ENCODE results near the gene ZBTB39.

ZBTB39 gene

DNA sequence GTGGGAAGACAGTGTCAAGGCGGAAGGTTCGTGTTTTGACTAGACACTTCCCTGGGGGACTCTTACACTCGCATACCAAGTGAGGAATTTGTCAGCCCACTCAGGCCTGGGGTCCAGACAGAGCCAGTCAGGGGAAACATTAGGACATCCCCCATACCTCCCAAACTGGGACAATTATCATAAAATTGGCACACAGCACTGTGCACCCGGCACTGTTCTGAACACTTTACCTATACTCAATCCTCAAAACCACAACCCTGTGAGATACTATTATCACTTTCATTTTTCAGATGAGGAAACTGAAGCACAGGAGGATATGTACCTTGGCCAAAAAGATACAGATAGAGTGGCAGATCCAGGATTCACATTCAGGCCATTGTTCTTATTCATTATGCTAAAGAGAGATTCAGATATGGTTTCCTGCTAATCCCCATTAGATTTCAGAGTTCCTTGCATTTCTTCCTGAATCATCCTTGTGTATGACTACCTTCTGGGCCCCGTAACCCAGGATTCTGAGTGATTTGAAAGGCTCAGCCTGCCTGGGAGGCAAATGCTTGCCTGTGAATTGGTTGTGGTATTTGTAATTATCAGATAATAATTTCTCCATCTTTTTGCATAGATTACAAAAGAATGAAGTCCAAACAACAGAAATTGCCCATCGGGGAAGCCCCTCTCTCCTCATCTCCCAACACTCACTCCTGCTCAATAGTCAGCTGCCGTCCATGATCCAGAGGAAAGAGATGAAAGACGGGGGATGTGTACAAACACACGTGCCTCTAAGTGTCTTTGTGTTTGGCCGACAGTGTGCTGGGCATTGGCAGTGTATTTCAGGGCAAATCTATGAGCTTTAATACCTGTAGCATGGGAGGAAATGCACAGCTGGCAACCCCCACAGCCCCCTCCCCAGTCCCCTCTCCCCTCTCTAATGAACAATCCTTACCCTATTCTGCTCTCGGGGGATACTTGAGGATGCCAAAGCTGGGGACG is 5.4 kb upstream of the ZBTB39 start:
- TF ChIP-seq, protein P1, sequence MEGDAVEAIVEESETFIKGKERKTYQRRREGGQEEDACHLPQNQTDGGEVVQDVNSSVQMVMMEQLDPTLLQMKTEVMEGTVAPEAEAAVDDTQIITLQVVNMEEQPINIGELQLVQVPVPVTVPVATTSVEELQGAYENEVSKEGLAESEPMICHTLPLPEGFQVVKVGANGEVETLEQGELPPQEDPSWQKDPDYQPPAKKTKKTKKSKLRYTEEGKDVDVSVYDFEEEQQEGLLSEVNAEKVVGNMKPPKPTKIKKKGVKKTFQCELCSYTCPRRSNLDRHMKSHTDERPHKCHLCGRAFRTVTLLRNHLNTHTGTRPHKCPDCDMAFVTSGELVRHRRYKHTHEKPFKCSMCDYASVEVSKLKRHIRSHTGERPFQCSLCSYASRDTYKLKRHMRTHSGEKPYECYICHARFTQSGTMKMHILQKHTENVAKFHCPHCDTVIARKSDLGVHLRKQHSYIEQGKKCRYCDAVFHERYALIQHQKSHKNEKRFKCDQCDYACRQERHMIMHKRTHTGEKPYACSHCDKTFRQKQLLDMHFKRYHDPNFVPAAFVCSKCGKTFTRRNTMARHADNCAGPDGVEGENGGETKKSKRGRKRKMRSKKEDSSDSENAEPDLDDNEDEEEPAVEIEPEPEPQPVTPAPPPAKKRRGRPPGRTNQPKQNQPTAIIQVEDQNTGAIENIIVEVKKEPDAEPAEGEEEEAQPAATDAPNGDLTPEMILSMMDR (IDR thresholded peaks at IDR 0.05) = no peak

DNA sequence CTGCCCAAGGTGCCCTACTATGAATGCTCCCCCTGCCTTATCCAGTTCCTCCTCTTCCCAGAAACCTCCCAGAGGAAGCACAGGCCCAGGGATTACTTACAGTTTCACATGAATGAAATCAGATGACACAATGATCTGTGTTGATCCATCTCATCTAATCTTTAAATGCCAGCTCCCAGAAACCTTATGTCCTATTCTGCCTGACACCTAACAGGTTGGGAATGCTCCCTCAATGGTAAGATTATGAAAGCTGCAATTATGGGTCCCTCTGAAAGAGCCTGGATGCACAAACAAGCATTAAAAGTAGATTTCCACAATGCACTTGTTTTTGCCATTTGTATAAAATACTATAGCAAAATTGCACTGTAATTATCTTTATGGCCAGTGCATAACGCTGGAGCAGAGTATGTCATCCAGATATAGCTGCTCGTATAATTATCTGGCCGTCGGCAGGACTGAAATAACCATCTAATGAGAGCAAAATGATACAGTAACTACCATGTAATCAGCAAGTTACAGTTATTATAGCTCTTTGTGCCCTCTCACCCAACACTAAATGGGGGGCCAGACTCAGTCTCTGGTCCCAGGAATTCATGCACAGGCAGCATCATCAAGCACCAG is 4.4 kb upstream of the ZBTB39 start:
- TF ChIP-seq, protein P1 (IDR thresholded peaks at IDR 0.05) = no peak

DNA sequence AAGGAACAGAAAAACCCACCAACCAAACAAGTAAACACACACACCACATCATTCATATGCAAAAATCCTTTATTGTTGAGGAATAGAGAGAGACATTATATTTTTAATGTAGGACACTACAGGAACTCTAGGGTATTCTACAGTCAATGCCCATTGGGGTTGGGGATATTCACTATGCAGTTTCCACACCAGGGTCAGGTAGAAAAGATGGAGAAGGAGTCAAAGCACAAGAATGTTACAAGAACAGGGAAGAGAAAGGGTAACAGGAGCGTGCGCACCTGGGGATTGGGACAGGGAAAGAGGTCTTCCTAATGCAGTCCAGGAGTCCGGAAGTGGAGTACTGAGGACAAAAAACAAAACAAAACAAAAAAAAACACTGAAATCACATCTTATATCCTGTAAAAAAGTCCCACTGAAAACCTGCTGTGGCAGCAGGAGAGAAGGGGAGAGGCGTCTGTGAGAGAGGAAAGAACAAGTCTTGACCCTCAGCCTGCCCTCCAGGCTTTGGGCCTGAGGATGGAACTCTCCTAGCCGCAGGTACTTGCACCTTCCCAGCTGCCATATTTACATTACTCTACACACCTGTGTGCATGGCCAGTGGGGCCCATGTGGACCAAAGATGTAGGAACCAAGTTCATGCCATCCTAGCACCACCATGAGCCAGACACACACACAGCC is 3.7 kb upstream of the ZBTB39 start:
- TF ChIP-seq, protein P1 (IDR thresholded peaks at IDR 0.05) = no peak

DNA sequence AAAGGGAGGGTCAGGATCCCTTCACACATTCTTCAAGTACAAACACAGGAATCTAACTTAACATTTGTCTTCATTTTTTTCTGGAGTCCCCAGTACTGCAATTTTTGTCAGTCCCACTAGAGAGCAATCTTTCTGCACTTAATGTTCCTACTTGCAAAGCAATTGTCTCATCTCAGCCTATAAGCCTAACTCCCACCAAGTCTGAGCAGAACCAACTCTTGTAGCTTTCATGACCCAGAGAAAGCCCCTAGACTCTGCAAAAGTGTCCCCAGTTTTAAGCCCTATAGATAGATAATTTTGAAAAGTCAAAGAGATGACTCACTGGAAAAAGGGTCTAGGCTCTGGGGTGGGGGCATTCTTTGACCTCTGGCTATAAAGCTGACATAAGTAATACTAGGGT is 1.8 kb upstream of the ZBTB39 start:
- TF ChIP-seq, protein P1 (IDR thresholded peaks at IDR 0.05) = peak; percentile 79

DNA sequence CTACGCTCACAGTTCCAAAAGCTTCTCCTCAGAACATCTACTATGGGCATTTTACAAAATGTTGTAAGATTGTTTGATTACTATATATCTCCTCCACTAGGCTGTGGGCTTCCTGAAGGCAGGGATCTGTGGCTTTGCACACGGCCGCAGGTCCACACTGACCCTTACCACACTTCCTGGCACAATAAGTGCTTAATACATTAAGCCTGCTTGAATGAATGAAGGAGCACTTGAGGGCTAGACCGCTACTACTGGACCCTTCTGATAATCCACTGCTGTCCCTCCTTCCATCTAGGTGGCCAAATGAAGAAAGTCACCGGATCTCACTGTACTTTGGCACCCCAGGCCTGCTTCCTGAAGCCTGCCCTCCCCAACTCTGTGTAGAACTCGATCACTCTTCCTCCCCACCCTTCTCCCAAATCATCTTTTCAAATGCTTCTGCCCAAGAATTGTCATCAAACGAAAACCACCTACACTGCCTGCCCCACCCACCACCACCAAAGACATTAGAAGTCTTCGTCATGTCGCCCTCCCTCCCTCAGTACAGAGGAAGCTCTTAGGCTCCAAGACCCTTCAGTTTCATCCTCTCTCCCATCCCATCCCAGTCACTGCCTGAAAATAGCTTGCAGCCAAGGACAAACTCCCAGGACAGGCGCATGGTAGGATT is 596 bp upstream of the ZBTB39 start:
- TF ChIP-seq, protein P1 (IDR thresholded peaks at IDR 0.05) = peak; percentile 32

DNA sequence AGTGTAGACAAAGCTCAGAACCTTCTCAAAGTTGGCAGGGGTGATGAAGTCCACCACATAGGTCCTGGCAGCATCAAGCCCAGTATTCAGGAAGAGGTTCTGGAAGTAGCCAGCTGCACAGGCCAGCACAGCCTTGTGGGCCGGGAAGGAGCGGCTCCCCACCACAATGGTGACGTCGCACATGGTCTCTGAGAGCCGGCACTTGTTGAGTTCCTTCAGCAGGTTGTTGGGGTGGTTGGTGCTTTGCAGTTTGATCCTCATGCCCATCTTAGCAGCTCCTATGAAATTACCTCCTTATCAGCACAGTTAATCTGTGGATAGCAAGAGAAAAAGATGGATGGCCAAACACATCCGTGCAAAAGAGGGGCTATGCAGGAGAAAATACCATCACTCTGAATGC is 1.7 kb downstream of the ZBTB39 start:
- TF ChIP-seq, protein P1 (IDR thresholded peaks at IDR 0.05) = no peak

DNA sequence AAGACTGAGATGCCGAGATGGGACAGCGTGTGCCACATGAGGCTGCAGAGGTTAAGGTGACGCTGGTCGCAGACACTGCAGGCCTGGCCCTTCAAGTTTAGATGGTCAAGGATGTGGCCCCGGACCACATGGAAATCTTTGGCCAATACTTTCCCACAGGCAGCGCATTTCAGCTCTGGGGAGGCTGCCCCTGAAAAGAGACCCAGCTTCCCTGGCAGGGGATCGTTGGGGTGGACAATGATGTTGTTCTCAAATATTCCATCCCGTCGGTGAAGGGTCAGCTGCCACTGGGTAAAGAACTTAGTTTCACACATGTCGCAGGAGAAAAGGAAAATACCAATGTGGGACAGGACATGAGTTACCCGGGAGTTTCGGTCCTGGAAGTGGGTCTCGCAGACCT is 3.0 kb downstream of the ZBTB39 start:
- TF ChIP-seq, protein P1 (IDR thresholded peaks at IDR 0.05) = no peak

All from LNCAP (cell line).